Large intestine (tissue), 3 donors: ENCODE results near the gene RANBP1. TPM values are rescaled to one million over a fixed set of nuclear protein-coding genes. Genes with fewer than 3 reads are reported as not detected.

Experiments used
- DNase-seq, 2 donors: peaks; one replicate each; pipeline versions ENCODE4 v3.0.0 to v3.0.0-alpha.2; 2013
- H3K27ac ChIP-seq: one replicate; pipeline ENCODE4 v1.5.1; 2013; ENCODE audit warnings: low read length
- H3K27me3 ChIP-seq: 2 replicates; pipeline ENCODE4 v1.6.1; 2013; ENCODE audit warnings: low read length; ENCODE audit not compliant: control insufficient read depth, insufficient read depth
- H3K36me3 ChIP-seq: 2 replicates; pipeline ENCODE4 v1.6.1; 2013; ENCODE audit warnings: low read length; ENCODE audit not compliant: control insufficient read depth, insufficient read depth
- H3K4me1 ChIP-seq: one replicate; pipeline ENCODE4 v1.6.1; 2013; ENCODE audit warnings: low read length; ENCODE audit not compliant: control insufficient read depth, insufficient read depth
- H3K4me3 ChIP-seq: one replicate; pipeline ENCODE4 v1.5.1; 2013; ENCODE audit warnings: low read length
- H3K9me3 ChIP-seq: one replicate; pipeline ENCODE4 v1.6.1; 2013; ENCODE audit warnings: mild to moderate bottlenecking, low read depth, low read length, moderate library complexity; ENCODE audit not compliant: control insufficient read depth
- WGBS: methylation state at CpG from one replicate; pipeline ENCODE4 v1.1.5; 2013; ENCODE audit warnings: low lambda C conversion rate; ENCODE audit not compliant: insufficient coverage; 5-methylcytosine and 5-hydroxymethylcytosine counted together
- polyA plus RNA-seq: library from polyadenylated mRNA; unstranded; fragments of 120-200 nt; gene quantifications from one replicate; pipeline ENCODE4 v1.2.1, GENCODE V29; 2013

The RANBP1 gene
- polyA plus RNA-seq, 1 donor, result 136 TPM

DNA sequence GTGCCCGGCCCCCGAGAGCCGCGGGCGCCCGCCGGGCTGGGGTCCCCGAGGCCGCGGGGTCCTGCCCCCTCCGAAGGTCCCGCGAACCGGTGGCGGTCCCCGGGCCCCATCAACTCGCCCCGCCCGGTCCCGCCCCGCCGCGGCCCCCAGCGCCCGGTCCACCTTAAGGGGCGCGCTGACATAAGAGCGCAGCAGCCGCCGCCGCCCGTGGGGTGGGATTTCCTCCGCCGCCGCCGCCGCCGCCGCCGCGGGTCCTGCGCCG, 15.6 kb downstream of the RANBP1 start, which contains the start of gene ZDHHC8:
TSS of gene ZDHHC8 (plus strand) at position 208 of the 262 bp plus-strand sequence. CDS start 144 bp downstream, outside the sequence.
- Histone ChIP-seq H3K9me3 (no peaks in the 10 kb centered on the region), H3K4me1 (peaks cover 26% of the 10 kb centered on the region), H3K27ac (peak within 1 kb of the TSS; percentile 75), H3K4me3 (peak within 1 kb of the TSS; percentile 83), H3K36me3 (peaks cover 13% of the 10 kb centered on the region), H3K27me3 (no peaks in the 10 kb centered on the region)
- WGBS, result no CpG with 5 or more reads among the region's 43 CpGs
- no peak for DNase-seq

- Histone ChIP-seq H3K9me3 (no peaks in the 10 kb centered on the region), H3K27me3 (no peaks in the 10 kb centered on the region), H3K4me1 (peaks cover 26% of the 10 kb centered on the region), H3K27ac (no peak overlapping the region), H3K36me3 (peaks cover 11% of the 10 kb centered on the region), H3K4me3 (peak overlapping the region; percentile 78)
- WGBS, result no CpG with 5 or more reads among the region's 72 CpGs
- peak in 1 of 2 donors; percentile 41 for DNase-seq
Measured at GRCh38 chr22:20131859-20132685, 16.2 kb downstream of the RANBP1 start.

DNA sequence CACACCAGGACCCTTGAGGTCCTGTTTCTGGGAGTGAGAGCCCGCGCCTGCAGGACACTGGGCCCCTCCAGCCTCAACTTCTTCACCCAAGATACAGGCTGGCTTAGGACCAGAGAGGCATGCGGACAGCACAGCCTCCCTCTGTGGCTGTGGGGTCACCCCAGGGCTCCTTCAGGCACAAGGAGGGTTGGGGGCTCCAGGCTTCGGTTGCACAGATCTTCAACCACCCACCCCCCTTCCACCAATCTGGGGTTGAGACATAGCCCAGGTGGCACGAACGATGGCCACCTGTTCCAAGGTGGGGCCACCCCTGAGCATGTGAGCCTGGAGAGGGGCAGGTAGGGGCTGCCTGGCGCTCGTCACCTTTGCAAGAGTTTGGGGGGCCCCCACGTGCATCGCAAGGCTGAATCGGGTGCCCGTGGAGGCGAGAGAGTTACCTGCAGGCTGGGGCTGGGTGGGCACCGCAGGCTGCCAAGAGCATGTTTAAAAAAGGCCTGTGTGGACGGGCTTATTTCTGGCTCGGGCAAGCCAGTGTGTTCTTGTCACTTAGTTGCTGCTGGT, 16.9 kb downstream of the RANBP1 start:
- peaks cover 5% of the 10 kb centered on the region for H3K36me3 ChIP-seq
- peaks cover 26% of the 10 kb centered on the region for H3K4me1 ChIP-seq
- H3K9me3 ChIP-seq, result no peaks in the 10 kb centered on the region
- no CpG with 5 or more reads among the region's 16 CpGs for WGBS
- peak overlapping the region; percentile 78 for H3K4me3 ChIP-seq
- no peak overlapping the region for H3K27ac ChIP-seq
- H3K27me3 ChIP-seq, result no peaks in the 10 kb centered on the region
- no peak for DNase-seq

DNA sequence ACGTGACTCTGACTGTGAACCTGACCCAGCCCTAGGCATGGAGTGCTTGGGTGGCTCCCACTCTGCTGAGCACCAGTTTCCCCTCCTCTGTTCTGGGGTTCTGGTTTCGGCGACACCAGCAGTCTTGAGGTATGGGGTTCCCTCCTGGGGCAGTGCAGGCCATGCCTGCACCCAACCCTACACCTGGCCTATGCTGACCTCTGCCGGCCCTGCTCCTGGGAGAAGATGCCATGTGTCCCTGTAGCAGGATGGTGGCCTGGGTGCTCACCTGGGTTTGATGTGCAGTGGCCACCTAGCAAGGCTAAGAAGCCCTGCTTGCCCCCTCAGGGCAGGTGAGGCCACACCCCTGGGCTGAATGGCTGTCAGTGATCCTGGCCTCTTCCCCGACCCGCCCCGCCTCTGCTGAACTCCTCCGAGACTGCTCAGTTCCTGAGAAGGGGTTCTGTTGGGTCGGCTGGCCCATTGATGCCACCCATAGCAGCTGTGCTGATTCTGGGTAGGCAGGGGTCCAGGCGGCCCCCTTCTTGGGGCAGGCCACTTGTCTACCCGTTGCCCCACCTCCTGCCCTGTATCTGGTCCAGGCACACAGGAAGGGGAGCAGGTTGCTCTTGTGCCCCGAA, 18.1 kb downstream of the RANBP1 start:
- no CpG with 5 or more reads among the region's 12 CpGs for WGBS
- no peak for DNase-seq
- no peak overlapping the region for H3K27ac ChIP-seq
- H3K36me3 ChIP-seq, result no peaks in the 10 kb centered on the region
- H3K4me1 ChIP-seq, result peaks cover 23% of the 10 kb centered on the region
- no peaks in the 10 kb centered on the region for H3K9me3 ChIP-seq
- H3K4me3 ChIP-seq, result no peak overlapping the region
- H3K27me3 ChIP-seq, result no peaks in the 10 kb centered on the region

DNA sequence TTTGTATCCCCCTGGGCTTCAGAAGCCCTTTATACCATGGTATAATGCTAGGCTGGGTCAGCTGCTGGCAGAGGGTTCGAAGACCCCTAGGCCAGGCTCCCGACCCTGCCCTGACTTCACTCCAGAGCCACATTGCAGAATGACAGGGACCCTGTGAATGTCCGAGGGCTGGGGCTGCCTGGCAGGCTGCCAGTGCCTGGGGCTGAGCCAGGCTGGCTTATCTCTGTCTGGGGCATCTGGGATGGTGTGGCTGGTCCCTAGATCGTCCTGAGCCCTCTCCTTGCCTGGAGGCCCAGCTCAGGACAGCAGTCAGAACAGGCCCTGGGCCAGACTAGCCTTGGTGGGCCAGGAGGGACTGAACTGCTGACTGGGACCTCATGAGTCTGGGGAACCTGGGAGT, 19.4 kb downstream of the RANBP1 start:
- no peak overlapping the region for H3K4me3 ChIP-seq
- H3K27me3 ChIP-seq, result no peaks in the 10 kb centered on the region
- no peaks in the 10 kb centered on the region for H3K9me3 ChIP-seq
- no peak overlapping the region for H3K27ac ChIP-seq
- no peak for DNase-seq
- WGBS, result no CpG with 5 or more reads among the region's 4 CpGs
- H3K36me3 ChIP-seq, result peaks cover 12% of the 10 kb centered on the region
- peaks cover 15% of the 10 kb centered on the region for H3K4me1 ChIP-seq

DNA sequence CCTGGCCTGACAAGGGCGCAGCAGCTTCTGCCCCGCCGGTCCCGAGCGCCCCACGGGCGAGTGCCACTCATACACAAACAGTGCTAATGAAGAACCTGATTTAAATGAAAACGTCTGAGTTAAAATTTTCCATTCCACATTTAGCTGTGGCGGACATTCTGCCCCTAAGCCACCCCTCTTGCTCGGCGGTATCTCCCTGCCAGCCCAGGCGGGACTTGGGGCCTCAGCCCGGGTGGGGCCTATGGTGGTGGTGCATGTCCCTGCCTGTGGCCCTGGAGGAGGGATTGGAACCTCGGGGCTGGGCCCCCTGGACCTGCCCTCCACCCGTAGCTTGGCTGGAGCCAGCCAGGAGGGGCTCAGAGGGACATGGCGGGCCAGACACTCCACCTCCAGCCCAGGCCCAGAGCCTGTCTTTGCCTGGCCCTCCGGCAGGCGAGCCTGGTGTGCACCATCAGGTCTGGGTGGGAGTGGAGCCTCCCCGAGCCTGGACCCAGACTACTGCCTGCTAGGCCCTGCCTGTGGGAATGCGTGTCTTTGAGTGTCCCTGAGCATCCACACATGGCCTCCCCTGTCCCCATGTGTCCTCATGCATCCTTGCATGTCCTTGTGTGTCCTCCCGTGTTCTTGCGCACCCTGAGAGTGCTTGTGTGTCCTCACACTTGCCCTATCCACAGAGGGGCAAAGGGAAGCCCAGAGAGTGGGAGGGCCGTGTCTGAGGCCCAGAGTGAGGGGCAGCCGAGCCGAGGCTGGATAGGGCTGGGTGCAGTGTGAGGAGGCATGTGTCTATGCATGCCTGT, 20.1 kb downstream of the RANBP1 start:
- no peak for DNase-seq
- peaks cover 11% of the 10 kb centered on the region for H3K4me1 ChIP-seq
- H3K4me3 ChIP-seq, result no peak overlapping the region
- WGBS, result no CpG with 5 or more reads among the region's 25 CpGs
- H3K27ac ChIP-seq, result no peak overlapping the region
- no peaks in the 10 kb centered on the region for H3K9me3 ChIP-seq
- peaks cover 18% of the 10 kb centered on the region for H3K36me3 ChIP-seq
- H3K27me3 ChIP-seq, result no peaks in the 10 kb centered on the region

- no peaks in the 10 kb centered on the region for H3K9me3 ChIP-seq
- H3K4me3 ChIP-seq, result no peak overlapping the region
- WGBS, result no CpG with 5 or more reads among the region's 5 CpGs
- H3K27me3 ChIP-seq, result no peaks in the 10 kb centered on the region
- no peak overlapping the region for H3K27ac ChIP-seq
- DNase-seq, result no peak
- H3K36me3 ChIP-seq, result peaks cover 22% of the 10 kb centered on the region
- peaks cover 11% of the 10 kb centered on the region for H3K4me1 ChIP-seq
Measured at GRCh38 chr22:20136603-20136873, 20.6 kb downstream of the RANBP1 start.

- WGBS, result no CpG with 5 or more reads among the region's 13 CpGs
- no peak for DNase-seq
- Histone ChIP-seq H3K4me3 (no peak overlapping the region), H3K9me3 (no peaks in the 10 kb centered on the region), H3K36me3 (peaks cover 27% of the 10 kb centered on the region), H3K4me1 (peaks cover 11% of the 10 kb centered on the region), H3K27me3 (no peaks in the 10 kb centered on the region), H3K27ac (no peak overlapping the region)
Measured at GRCh38 chr22:20137113-20137512, 21.2 kb downstream of the RANBP1 start.

DNA sequence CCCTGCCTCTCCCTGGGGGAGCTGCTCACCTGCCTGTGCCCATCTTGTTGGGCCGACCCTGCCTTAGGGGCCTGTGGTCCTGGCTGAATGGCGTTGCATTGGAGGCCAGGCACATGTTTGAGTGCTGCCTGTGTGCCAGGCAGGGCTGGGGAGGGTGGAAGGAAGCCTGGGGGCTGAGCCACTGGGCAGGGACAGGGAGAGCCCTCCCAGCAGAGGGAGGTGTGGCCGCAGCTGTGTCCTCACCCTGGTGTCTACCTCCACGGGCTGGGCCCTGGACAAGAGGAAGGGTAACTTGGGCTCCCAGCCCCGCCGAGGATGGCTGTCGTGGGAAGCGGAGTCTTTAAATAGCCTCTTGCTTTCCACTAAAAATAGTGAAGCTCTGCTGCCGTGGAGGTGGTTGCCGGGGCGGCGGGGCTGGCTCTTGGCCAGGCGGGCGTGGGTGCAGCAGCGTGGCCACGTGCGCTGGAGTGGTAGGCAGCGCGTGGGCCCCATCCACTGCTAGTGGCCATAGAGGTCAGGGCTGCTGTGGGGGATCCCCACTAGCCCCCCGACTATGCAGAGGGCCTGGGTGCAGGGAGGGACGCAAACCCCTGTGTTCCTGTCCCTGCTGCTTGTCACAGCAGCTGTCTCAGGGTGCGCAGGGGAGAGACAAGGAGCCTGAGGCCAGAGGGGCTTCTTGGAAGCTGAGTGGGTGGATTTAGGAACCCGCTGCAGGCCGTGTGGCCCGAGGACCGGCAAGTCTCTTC, 21.9 kb downstream of the RANBP1 start:
- no peak overlapping the region for H3K27ac ChIP-seq
- no CpG with 5 or more reads among the region's 26 CpGs for WGBS
- no peak for DNase-seq
- H3K36me3 ChIP-seq, result peaks cover 32% of the 10 kb centered on the region
- H3K4me3 ChIP-seq, result no peak overlapping the region
- H3K9me3 ChIP-seq, result no peaks in the 10 kb centered on the region
- no peaks in the 10 kb centered on the region for H3K27me3 ChIP-seq
- H3K4me1 ChIP-seq, result peaks cover 6% of the 10 kb centered on the region

GRCh38 chr22:20138417-20138738, 22.5 kb downstream of the RANBP1 start:
- H3K9me3 ChIP-seq, result no peaks in the 10 kb centered on the region
- H3K4me3 ChIP-seq, result no peak overlapping the region
- peaks cover 4% of the 10 kb centered on the region for H3K4me1 ChIP-seq
- no peak for DNase-seq
- no peaks in the 10 kb centered on the region for H3K27me3 ChIP-seq
- no peak overlapping the region for H3K27ac ChIP-seq
- H3K36me3 ChIP-seq, result peaks cover 32% of the 10 kb centered on the region
- no CpG with 5 or more reads among the region's 4 CpGs for WGBS
